Measurements from ENCODE around the gene EXOC7.

EXOC7 gene

DNA sequence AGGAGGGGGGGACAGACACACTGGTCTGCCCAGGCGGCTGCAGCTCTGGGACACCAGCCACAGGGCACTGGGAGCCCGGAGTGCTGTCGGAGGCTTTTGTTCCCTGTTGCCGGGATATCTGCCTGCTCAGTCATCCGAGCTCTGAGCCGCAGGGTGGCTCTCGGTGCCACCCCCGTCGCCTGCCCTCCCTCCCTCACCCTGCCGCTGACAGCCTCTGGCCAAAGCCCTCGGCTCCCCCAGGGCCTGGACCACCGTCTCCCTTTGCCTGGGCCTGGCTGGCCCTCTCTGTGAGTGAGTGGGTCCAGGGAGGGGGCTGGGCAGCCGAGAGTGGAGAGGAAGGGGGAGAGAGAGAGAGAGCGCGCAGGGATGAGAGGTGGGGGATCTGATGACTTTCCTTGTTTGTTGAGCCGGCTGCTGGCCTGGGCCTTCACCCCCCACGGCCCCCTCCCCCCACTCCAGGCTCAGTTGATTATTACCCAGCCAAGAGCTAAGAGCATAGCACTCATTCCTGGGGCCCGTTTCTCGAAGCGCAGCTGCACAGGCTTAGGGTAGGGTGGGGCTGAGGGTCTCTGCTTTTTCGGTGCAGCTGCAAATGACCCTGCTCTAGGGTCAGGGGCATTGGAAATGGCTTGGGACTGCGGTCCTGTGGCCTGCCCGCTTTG is 34.8 kb upstream of the EXOC7 start:
- DNase-seq, result no peak

GRCh38 chr17:76137351-76138233 is 34.0 kb upstream of the EXOC7 start:
- DNase-seq, result no peak

GRCh38 chr17:76137001-76137350 is 33.4 kb upstream of the EXOC7 start:
- DNase-seq, result no peak

DNA sequence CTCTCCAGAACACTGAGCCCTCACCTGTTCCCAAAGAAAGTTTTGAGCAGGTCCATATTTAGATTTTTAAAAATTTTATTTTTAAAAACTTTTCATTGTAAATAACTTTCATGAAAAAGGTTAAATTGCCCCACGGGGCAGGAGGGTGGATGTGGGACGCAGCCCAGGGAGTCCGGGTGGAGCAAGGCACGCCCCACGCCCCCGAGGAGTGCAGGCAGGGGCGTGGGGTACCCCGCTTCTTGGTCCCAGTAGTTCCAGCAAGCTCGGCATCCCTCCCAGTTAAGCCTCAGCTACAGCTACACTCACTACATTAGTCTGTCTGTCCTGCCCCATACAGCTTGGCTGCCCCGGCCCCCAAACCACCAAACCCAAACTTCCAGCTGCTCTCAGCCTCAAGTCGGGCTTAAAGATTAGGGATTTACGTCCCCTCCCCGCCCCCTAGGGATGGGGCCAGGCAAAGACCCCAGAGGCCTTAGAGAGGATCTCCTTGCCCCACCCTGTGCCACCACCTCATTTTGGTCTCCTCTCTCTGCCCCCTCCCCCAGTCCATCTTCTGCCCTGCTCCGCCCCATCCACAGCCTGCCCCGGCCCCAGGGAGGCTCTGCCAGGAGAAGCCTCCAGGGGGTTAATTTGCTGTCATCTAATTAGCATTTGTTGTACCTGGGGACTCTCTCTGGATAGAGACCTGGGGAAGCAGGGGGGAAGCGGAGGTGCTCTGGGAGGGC is 32.9 kb upstream of the EXOC7 start:
- no peak for DNase-seq

- no peak for DNase-seq
Measured at GRCh38 chr17:76135810-76136188, 32.2 kb upstream of the EXOC7 start.

DNA sequence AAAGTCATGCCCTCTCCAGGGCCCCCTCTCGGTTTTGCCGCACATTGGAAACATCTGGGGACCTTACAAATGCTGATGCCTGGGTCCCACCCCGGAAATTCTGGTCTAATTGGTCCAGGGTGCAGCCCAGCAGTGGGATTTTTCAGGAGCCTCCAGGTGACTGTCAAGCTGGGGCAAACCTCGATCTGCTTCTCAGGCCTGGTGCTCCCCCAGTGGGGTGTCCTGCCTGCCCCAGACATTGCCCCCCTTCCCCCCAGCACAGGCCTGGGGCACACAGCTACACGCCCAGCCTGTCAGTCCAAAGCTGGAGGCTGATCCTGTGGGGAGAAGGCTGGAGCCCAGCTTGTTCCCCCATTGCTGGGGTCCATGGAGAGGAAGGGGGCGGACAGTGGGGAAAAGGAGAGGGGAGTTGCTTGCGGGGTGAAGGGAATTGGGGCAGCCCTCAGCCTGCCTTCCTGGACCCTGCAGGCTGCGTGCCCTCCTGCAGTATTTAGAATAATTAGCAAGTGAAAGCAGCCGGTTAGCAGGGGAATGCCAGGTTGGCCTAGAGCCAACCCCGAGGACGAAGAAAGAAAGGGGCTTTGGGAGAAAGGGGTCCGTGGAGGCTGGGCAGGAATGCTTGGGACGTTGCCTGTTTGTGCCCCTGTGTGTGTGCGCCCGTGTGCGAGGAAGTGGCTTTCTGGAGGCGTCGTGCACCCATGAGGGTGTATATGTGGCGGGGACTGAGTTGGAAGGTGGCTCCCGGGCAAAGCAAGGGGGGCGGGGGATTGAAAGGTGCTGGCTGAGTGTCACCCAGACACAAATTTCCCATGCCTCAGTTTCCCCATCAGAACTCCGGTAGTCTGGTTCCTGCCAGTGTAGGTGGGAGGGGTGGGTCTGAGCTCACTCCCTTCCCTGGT is 31.6 kb upstream of the EXOC7 start:
- DNase-seq, result no peak

DNA sequence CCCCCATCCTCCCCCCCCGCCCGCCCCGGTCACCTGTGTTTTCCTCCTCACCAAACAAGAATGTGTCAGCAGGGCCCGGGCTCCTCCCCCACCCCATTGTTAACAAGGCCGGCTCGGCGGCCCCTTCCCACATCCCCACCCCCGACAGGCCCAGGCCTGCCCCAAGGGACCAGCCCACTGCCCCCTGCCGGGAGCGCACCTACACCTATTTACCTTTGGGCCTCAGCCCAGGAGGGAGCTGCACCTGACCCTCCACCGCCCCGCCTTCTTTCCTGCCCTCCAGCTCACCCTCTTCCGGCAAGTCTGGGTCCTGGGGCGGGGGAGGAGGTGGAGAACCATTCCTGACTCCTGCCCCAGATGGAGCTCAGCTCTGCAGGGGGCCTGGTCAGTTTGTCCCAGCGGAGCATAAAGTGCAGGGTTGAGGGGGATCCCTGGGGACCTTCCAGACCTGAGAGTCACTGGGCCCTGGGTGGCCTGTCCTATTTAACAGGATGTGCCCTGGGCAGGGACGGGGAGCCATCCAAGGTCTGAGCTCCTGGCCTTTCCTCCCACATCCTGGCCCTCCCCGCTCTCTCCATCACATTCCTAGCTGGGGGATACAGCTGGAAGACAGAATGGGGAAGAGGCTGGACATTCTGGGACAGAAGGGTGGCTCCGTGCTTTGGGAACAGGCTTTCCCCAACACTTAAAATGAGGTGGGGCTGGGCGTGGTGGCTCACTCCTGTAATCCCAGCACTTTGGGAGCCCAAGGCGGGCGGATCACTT is 29.2 kb upstream of the EXOC7 start:
- no peak for DNase-seq

DNA sequence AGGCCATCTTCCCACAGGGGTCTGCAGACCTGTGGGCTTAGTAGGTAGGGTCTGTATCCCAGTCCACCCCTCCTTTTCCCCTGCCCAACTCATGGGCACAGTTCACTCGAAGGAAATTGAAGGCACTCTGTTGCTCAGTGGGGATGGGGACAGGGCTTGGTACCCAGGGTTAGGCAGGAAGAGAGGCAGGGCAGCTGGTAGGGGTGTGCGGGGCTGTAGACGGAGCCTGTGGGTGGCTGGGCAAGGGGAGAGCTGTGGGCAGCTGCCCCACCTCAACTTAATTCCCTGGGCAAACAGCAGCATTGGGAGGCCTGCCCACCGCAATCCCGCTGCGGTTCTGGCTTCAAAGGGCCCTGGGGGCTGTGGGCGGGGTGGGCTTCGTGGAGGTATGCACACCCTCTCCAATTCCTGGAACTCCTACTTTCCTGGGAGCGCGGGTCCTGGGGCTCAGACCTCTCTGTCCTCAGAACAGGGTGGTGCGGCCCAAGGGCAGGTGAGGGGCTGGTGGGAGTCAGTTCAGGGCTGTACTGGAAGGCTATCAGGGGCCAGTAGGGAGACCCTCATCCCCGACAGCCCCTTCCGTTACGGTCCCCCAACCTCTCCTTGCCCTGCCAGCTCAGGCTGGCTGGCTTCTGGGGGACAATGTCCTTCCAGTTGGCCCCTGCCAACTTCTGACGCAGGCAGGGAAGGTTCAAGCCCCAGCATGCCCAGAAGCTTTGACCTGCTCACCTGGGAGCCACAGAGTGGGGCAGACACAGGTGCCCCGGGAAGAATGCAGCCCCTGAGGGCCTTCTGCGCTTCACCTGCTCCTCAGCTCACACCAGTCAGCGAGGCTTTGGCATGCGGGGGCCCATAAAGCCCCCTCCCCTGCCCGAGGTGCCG is 28.3 kb upstream of the EXOC7 start:
- no peak for DNase-seq

DNA sequence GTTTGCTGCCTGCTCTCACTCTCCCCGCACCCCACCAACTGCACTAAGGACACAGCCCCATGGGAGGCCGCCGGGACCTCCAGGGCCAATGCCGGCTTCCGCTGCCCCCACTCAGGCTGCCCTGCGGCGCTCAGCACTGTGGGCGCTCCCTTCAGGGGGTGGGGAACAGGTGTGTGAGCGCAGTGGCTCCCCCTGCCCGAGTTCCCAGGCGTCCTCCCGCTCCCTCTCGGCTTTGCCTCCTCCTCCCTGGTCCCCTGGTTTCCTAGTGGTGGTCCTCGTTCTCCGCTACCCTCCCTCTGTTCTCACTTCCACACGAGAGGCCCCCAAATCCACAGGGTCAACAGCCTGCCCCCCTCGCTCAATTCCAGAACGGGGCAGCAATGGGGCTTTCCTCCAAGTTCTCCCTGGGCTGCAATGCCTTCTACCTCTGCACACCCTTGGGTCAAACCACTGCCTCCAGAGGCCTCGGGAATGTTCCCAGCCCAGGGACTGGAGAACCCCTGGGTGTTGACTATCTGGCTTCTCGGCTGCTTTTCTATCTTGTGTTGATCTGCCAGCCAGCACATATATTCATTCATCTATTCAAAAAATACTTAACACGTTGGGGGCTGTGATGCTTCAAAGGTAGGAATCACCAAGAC is 27.6 kb upstream of the EXOC7 start:
- DNase-seq, result no peak

DNA sequence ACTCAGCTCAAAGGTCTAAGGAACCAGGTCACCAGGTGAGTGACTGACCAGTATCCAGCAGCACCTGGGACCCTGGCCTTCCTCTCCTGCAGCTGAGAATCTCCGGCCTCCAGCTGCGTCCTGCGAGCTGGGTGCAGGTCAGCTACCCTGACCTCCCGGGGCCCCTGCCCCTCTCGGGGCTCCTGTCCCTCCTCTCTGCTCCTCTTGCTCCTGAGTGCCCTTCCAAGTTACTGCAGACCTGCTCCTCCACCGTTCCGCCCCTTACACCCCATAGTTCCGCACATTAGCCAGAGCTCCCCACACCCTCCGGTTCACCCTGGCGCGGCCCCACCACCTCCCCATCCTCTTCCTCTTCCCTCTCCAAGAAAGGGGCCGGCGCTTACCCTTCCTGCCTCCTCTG is 26.9 kb upstream of the EXOC7 start:
- no peak for DNase-seq

- DNase-seq, result no peak
Measured at GRCh38 chr17:76125922-76126321, 22.3 kb upstream of the EXOC7 start.

DNA sequence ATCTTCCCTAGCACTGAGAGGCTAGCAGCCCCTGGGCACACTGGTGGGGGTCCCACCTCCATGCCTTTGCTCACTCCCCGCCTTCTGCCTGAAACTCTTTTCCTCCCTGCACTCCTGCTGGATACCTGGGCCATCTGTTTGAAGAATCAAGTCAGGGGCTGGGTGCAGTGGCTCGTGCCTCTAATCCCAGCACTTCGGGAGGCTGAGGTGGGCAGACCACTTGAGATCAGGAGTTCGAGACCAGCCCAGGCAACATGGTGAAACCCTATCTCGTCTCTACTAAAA is 21.7 kb upstream of the EXOC7 start:
- no peak for DNase-seq

- no peak for DNase-seq
Measured at GRCh38 chr17:76124582-76125390, 21.2 kb upstream of the EXOC7 start.

DNA sequence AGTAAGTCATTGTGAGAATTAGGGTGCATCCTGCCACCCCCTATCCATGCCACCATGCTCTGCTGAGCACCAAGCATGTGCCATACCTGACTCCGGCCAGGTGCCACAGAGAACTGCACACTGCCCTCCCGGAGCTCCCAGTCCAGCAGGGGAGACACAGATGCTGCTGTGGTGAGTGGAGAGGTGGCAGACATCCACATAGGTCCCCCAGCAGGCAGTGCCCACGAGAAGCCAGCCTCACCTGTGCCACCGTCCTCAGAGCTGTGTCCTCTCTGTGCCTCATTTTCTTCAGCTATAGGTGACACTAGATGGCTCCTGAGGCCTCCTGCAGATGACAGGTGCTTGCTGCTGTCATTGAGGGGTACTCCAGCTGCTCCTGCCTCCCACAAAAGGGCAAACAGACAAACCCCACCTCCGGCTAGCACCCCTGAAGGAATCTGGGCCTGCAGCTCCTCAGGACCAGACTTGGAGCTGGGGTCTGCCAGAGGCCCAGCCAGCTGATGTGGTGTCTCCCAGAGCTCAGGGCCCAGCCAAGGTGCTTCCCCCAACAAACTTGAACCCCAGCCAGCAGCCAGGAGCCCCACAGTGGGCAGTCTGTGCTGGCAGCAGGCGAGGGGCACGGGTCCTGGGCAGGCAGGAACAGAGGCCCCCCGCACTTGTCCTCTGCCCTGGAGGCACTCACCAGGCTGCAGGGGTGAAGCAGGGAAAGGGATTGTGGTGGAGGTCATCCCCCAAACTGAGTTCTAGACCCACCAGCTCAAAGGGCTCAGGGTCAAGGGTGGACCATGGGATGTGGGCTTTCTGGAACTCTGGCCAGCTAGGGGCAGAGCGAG is 20.4 kb upstream of the EXOC7 start:
- no peak for DNase-seq

DNA sequence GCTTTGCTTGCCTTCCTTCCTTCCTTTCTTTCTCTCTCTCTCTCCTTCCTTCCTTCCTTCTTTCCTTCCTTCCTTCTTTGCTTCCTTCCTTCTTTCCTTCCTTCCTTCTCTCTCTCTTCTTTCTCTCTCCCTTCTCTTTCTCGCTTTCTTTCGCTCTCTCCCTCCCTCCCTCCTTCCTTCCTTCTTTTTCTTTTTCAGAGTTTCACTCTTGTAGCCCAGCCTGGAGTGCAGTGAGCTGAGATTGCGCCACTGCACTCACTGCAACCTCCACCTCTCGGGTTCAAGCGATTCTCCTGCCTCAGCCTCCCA is 19.6 kb upstream of the EXOC7 start:
- no peak for DNase-seq

GRCh38 chr17:76122431-76123190 is 19.0 kb upstream of the EXOC7 start:
- no peak for DNase-seq

DNA sequence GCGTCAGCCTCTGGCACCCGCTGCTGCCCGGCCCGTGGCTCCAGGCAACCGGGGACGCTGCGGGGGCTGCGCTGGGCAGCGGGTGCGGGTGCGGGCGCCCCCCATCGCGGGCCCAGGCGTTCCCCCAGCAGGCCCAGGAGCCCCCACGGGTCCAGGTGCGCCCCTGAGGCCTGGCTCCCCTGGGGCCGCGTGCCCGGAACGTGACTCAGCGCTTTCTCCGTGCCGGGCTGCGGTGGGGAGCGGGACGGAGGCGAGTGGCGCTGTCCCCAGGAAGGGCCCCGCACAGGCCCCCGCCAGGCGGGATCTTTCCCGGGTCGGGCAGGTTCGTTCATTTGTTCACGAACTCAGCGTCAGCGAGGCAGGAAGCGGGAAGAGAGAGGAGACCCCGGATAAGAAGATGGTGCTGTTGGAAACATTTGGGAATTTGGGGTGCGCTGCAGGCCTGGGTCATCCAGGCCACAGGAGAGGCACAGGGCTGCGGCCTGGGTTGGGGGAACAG is 18.4 kb upstream of the EXOC7 start:
- no peak for DNase-seq

GRCh38 chr17:76120658-76121008 is 17.0 kb upstream of the EXOC7 start:
- DNase-seq, result no peak

All from CD4-positive, alpha-beta T cell treated with Interleukin-21 for 1 hour (primary cell).